IPS DF 6.9 (cell line): Measurements from ENCODE around the gene CDH4.

ENCODE experiments used
- DNase-seq: peaks from one replicate; pipeline ENCODE4 v3.0.0-alpha.2; 2013; ENCODE audit warnings: low read depth, low spot score
- H3K27ac ChIP-seq: one replicate; pipeline ENCODE4 v1.5.1; 2013; ENCODE audit warnings: low read length, control low read depth
- H3K27me3 ChIP-seq: 2 replicates; pipeline ENCODE4 v1.6.1; 2013; ENCODE audit warnings: mild to moderate bottlenecking, low read length; ENCODE audit not compliant: control insufficient read depth, insufficient read depth
- H3K36me3 ChIP-seq: 2 replicates; pipeline ENCODE4 v1.6.1; 2013; ENCODE audit warnings: low read length; ENCODE audit not compliant: control insufficient read depth, insufficient read depth
- H3K4me1 ChIP-seq: 2 replicates; pipeline ENCODE4 v1.6.1; 2013; ENCODE audit warnings: low read length; ENCODE audit not compliant: control insufficient read depth, insufficient read depth
- H3K4me3 ChIP-seq: 2 replicates; pipeline ENCODE4 v1.5.1; 2013; ENCODE audit warnings: mild to moderate bottlenecking, low read length
- H3K9me3 ChIP-seq: 2 replicates; pipeline ENCODE4 v1.6.1; 2013; ENCODE audit warnings: low read length, inconsistent platforms; ENCODE audit not compliant: control insufficient read depth, insufficient read depth
- WGBS: extraction: QIAGEN DNeasy Blood & Tissue Kit; methylation state at CpG from one replicate; pipeline ENCODE4 v1.1.7; 2013; ENCODE audit warnings: mixed read lengths, missing lambda C conversion rate; ENCODE audit not compliant: insufficient read length, insufficient coverage; 5-methylcytosine and 5-hydroxymethylcytosine counted together

Gene CDH4

GRCh38 chr20:61806995-61807394 lies 554.9 kb downstream of the CDH4 start:
- WGBS, result no CpG with 5 or more reads among the region's 7 CpGs
- Histone ChIP-seq H3K27ac (no peak overlapping the region), H3K4me1 (no peaks in the 10 kb centered on the region; the same call in 1 of the 2 replicates), H3K36me3 (no peaks in the 10 kb centered on the region; the same call in 1 of the 2 replicates), H3K9me3 (no peaks in the 10 kb centered on the region), H3K27me3 (no peaks in the 10 kb centered on the region), H3K4me3 (no peak overlapping the region)
- no peak for DNase-seq

GRCh38 chr20:61807471-61808160 lies 555.6 kb downstream of the CDH4 start:
- H3K4me1 ChIP-seq, result no peaks in the 10 kb centered on the region; the same call in 1 of the 2 replicates
- WGBS, result no CpG with 5 or more reads among the region's 22 CpGs
- no peaks in the 10 kb centered on the region; the same call in 1 of the 2 replicates for H3K36me3 ChIP-seq
- H3K4me3 ChIP-seq, result no peak overlapping the region
- no peak for DNase-seq
- no peaks in the 10 kb centered on the region for H3K27me3 ChIP-seq
- H3K9me3 ChIP-seq, result no peaks in the 10 kb centered on the region
- no peak overlapping the region for H3K27ac ChIP-seq

GRCh38 chr20:61808447-61808846 lies 556.4 kb downstream of the CDH4 start:
- Histone ChIP-seq H3K27ac (no peak overlapping the region), H3K9me3 (no peaks in the 10 kb centered on the region), H3K27me3 (no peaks in the 10 kb centered on the region), H3K4me1 (no peaks in the 10 kb centered on the region), H3K4me3 (no peak overlapping the region), H3K36me3 (no peaks in the 10 kb centered on the region; the same call in 1 of the 2 replicates)
- WGBS, result no CpG with 5 or more reads among the region's 13 CpGs
- DNase-seq, result no peak

- Histone ChIP-seq H3K9me3 (no peaks in the 10 kb centered on the region), H3K36me3 (no peaks in the 10 kb centered on the region; the same call in 1 of the 2 replicates), H3K27ac (no peak overlapping the region), H3K4me1 (no peaks in the 10 kb centered on the region), H3K4me3 (no peak overlapping the region), H3K27me3 (no peaks in the 10 kb centered on the region)
- WGBS, result no CpG with 5 or more reads among the region's 25 CpGs
- no peak for DNase-seq
These were observed 557.1 kb downstream of the CDH4 start for GRCh38 chr20:61809006-61809770.

GRCh38 chr20:61810066-61810737 lies 558.1 kb downstream of the CDH4 start:
- H3K27me3 ChIP-seq, result no peaks in the 10 kb centered on the region
- no peaks in the 10 kb centered on the region for H3K4me1 ChIP-seq
- no peak overlapping the region for H3K4me3 ChIP-seq
- no peaks in the 10 kb centered on the region; the same call in 1 of the 2 replicates for H3K36me3 ChIP-seq
- DNase-seq, result no peak
- no peak overlapping the region for H3K27ac ChIP-seq
- WGBS, result no CpG with 5 or more reads among the region's 22 CpGs
- no peaks in the 10 kb centered on the region for H3K9me3 ChIP-seq

GRCh38 chr20:61810738-61811135 lies 558.7 kb downstream of the CDH4 start:
- Histone ChIP-seq H3K4me1 (no peaks in the 10 kb centered on the region), H3K27ac (no peak overlapping the region), H3K36me3 (no peaks in the 10 kb centered on the region; the same call in 1 of the 2 replicates), H3K9me3 (no peaks in the 10 kb centered on the region), H3K27me3 (no peaks in the 10 kb centered on the region), H3K4me3 (no peak overlapping the region)
- no peak for DNase-seq
- WGBS, result no CpG with 5 or more reads among the region's 17 CpGs

- no peaks in the 10 kb centered on the region for H3K4me1 ChIP-seq
- no CpG with 5 or more reads among the region's 5 CpGs for WGBS
- H3K36me3 ChIP-seq, result no peaks in the 10 kb centered on the region; the same call in 1 of the 2 replicates
- H3K27me3 ChIP-seq, result no peaks in the 10 kb centered on the region
- no peak for DNase-seq
- H3K9me3 ChIP-seq, result no peaks in the 10 kb centered on the region
- no peak overlapping the region for H3K27ac ChIP-seq
- H3K4me3 ChIP-seq, result no peak overlapping the region
These were observed 559.1 kb downstream of the CDH4 start for GRCh38 chr20:61811166-61811565.

GRCh38 chr20:61812121-61812844 lies 560.2 kb downstream of the CDH4 start:
- no peak overlapping the region for H3K4me3 ChIP-seq
- no peaks in the 10 kb centered on the region for H3K36me3 ChIP-seq
- no peak for DNase-seq
- no peaks in the 10 kb centered on the region for H3K9me3 ChIP-seq
- no peaks in the 10 kb centered on the region for H3K4me1 ChIP-seq
- H3K27me3 ChIP-seq, result no peaks in the 10 kb centered on the region
- no peak overlapping the region for H3K27ac ChIP-seq
- WGBS, result no CpG with 5 or more reads among the region's 15 CpGs

- Histone ChIP-seq H3K4me1 (no peaks in the 10 kb centered on the region), H3K4me3 (no peak overlapping the region), H3K27ac (no peak overlapping the region), H3K27me3 (no peaks in the 10 kb centered on the region), H3K9me3 (no peaks in the 10 kb centered on the region), H3K36me3 (no peaks in the 10 kb centered on the region)
- WGBS, result no CpG with 5 or more reads among the region's 14 CpGs
- no peak for DNase-seq
These were observed 560.9 kb downstream of the CDH4 start for GRCh38 chr20:61812845-61813485.
